OCI-LY3 (cell line): ENCODE results near the gene GRAMD2B.
"Not testable (repeated sequence)": the region's sequence is repeated elsewhere in the genome, so short reads cannot be mapped to it uniquely, and the experiment has no call there.

Experiments used
- H2AFZ ChIP-seq: fragments of 200-600, 300-600 bp; shearing (Covaris generic); 2 replicates; pipeline ENCODE4 v1.6.0; 2014; ENCODE audit warnings: antibody characterized with exemption, low read depth, low read length
- H3K27ac ChIP-seq: fragments of 200-600, 300-600 bp; sonication (generic); 2 replicates; pipeline ENCODE4 v1.5.1; 2014; ENCODE audit warnings: mild to moderate bottlenecking, low read length, moderate library complexity, mixed read lengths
- H3K27me3 ChIP-seq: fragments of 200-600, 300-600 bp; sonication (generic); 2 replicates; pipeline ENCODE4 v1.6.1; 2014; ENCODE audit warnings: low read depth, low read length, mixed read lengths
- H3K36me3 ChIP-seq: fragments of 200-600, 300-600 bp; sonication (generic); replicated peaks from 2 replicates; pipeline ENCODE3; 2014; ENCODE audit warnings: low read depth, low read length, mixed read lengths
- H3K4me1 ChIP-seq: fragments of 300-600, 200-600 bp; sonication (generic); 2 replicates; pipeline ENCODE4 v1.6.1; 2014; ENCODE audit warnings: low read length, mixed read lengths
- H3K4me2 ChIP-seq: fragments of 200-600, 300-600 bp; sonication (generic); 2 replicates; pipeline ENCODE4 v1.6.1; 2014; ENCODE audit warnings: low read length, mixed read lengths
- H3K4me3 ChIP-seq: fragments of 300-600, 200-600 bp; sonication (generic); 2 replicates; pipeline ENCODE4 v1.5.1; 2014; ENCODE audit warnings: antibody characterized with exemption, mild to moderate bottlenecking, low read length, moderate library complexity
- H3K79me2 ChIP-seq: fragments of 300-600, 200-600 bp; shearing (Covaris generic); 2 replicates; pipeline ENCODE4 v1.6.1; 2014; ENCODE audit warnings: mild to moderate bottlenecking, low read length, mixed read lengths
- H3K9ac ChIP-seq: fragments of 300-600, 200-600 bp; shearing (Covaris generic); 2 replicates; pipeline ENCODE4 v1.6.0; 2014; ENCODE audit warnings: mild to moderate bottlenecking, low read length, moderate library complexity
- H3K9me3 ChIP-seq: fragments of 200-600, 300-600 bp; shearing (Covaris generic); 2 replicates; pipeline ENCODE4 v1.6.1; 2014; ENCODE audit warnings: low read length, mixed read lengths; ENCODE audit not compliant: insufficient read depth
- H4K20me1 ChIP-seq: fragments of 200-600, 300-600 bp; sonication (generic); 2 replicates; pipeline ENCODE4 v1.6.1; 2016; ENCODE audit warnings: low read length, mixed read lengths; ENCODE audit not compliant: insufficient read depth
- CTCF ChIP-seq: fragments of 200-600, 300-600 bp; sonication (generic); IDR thresholded peaks from 2 replicates; pipeline ENCODE4 v1.5.1; 2014; ENCODE audit warnings: antibody characterized with exemption, low read length, low read depth
- EZH2phosphoT487 ChIP-seq: fragments of 200-600 bp; shearing (Covaris generic); IDR thresholded peaks from 2 replicates; pipeline ENCODE4 v1.6.1; 2018; ENCODE audit warnings: antibody characterized with exemption, mixed run types, low read depth

The GRAMD2B gene

DNA sequence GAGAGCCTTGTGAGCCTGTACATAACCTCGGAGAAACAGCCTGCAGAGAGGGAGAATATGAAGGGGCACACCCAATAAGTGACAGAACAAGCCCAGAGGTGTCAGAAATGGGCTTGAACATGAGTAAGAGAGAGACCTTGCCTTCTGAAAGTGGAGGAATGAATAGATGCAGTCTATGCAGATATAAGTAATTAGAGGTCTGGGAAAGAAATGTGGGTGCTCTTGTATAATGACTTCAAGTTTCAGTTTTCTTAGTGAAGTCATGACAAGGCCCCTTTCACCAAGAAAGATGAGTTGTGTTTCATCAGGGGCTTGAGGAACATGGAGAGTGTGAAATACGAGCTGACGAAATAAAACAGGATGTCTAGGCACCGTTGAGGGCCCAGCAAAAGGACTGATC lies 15.1 kb downstream of the GRAMD2B start:
- peaks cover 10% of the 10 kb centered on the region for H3K36me3 ChIP-seq
- no peaks in the 10 kb centered on the region for H4K20me1 ChIP-seq
- H3K79me2 ChIP-seq = no peaks in the 10 kb centered on the region
- TF ChIP-seq EZH2phosphoT487 (no peak), CTCF (no peak)
- H3K4me3 ChIP-seq = no peak overlapping the region
- peak overlapping the region; percentile 49 for H3K27ac ChIP-seq
- H3K4me1 ChIP-seq = peaks cover 26% of the 10 kb centered on the region
- H3K4me2 ChIP-seq = peak overlapping the region; percentile 41
- H3K27me3 ChIP-seq = no peaks in the 10 kb centered on the region
- no peak overlapping the region for H2AFZ ChIP-seq
- H3K9me3 ChIP-seq = peaks cover 6% of the 10 kb centered on the region; the same call in 1 of the 2 replicates
- H3K9ac ChIP-seq = no peak overlapping the region; the same call in 1 of the 2 replicates

- Histone ChIP-seq H3K9ac (no peak overlapping the region), H3K27me3 (no peaks in the 10 kb centered on the region), H3K4me1 (peaks cover 32% of the 10 kb centered on the region), H3K27ac (peak overlapping the region; percentile 49), H4K20me1 (no peaks in the 10 kb centered on the region), H3K36me3 (peaks cover 10% of the 10 kb centered on the region), H3K4me3 (no peak overlapping the region), H3K79me2 (no peaks in the 10 kb centered on the region), H3K9me3 (peaks cover 6% of the 10 kb centered on the region; the same call in 1 of the 2 replicates), H3K4me2 (peak overlapping the region; percentile 41), H2AFZ (no peak overlapping the region)
- TF ChIP-seq EZH2phosphoT487 (no peak), CTCF (no peak)
Observed at GRCh38 chr5:126438868-126439267, 15.7 kb downstream of the GRAMD2B start.

DNA sequence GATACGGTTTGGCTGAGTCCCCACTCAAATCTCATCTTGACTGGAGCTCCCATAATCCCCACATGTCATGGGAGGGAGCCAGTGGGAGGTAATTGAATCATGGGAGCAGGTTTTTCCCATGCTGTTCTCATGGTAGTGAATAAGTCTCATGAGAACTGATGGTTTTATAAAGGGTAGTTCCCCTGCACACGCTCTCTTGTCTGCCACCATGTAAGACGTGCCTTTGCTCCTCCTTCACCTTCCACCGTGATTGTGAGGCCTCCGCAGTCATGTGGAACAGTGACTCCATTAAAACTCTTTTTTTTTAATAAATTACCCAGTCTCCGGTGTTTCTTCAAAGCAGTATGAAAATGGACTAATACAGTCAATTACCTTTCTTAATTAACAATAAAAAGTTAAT lies 16.5 kb downstream of the GRAMD2B start:
- not testable (repeated sequence) for H3K9me3 ChIP-seq, H3K79me2 ChIP-seq, H3K27me3 ChIP-seq, H3K9ac ChIP-seq, H3K4me2 ChIP-seq, H4K20me1 ChIP-seq, H3K27ac ChIP-seq, H3K4me3 ChIP-seq, H2AFZ ChIP-seq
- Histone ChIP-seq H3K4me1 (peaks cover 39% of the 10 kb centered on the region), H3K36me3 (peaks cover 12% of the 10 kb centered on the region)

DNA sequence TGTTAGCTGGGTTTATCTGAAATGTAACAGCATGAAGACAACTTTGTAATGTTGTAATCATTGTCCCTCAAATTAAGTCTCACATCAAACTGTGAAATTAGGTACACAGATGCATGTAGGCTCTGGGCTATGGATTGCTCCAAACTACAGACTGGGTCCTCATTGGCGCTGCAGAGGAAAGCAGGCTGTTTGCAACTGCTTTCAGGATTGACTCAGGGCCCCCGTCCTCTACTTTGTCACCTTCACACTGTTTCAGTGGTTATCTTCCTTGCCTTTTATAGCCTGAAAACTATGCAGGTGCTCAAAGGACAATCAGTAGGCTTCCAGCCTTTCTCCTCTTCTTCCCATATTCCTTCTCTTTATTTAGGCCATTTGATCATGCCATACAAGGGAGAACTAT lies 18.0 kb downstream of the GRAMD2B start:
- no peak overlapping the region for H3K4me3 ChIP-seq
- no peaks in the 10 kb centered on the region for H4K20me1 ChIP-seq
- H3K9me3 ChIP-seq = peaks cover 6% of the 10 kb centered on the region; the same call in 1 of the 2 replicates
- no peak overlapping the region for H2AFZ ChIP-seq
- peaks cover 12% of the 10 kb centered on the region for H3K36me3 ChIP-seq
- no peak overlapping the region for H3K27ac ChIP-seq
- no peak overlapping the region for H3K9ac ChIP-seq
- peaks cover 50% of the 10 kb centered on the region for H3K4me1 ChIP-seq
- no peaks in the 10 kb centered on the region for H3K27me3 ChIP-seq
- TF ChIP-seq EZH2phosphoT487 (no peak), CTCF (no peak)
- no peaks in the 10 kb centered on the region for H3K79me2 ChIP-seq
- no peak overlapping the region for H3K4me2 ChIP-seq

DNA sequence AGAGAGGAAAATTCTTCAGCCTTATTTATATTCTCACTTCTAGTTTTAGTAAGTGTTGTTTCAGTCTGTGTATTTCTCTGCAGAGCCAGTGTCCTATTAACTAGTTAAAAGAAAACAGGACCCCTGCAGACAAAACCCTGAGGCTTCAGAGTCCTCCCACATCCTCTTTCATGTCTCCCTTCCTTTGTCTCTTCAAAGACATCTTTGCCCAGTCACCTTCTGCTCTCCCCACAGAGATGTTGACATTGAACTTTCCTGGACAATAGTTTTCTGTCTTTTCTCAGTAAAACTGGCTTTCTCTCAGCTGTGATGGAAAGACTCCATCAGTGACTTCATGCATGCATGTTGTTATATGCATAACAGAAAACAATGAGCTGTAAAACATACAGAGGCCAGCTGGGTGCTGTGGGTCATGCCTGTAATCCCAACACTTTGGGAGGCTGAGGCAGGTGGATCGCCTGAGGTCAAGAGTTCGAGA lies 20.2 kb downstream of the GRAMD2B start:
- Histone ChIP-seq H3K9me3 (peaks cover 6% of the 10 kb centered on the region; the same call in 1 of the 2 replicates), H3K9ac (no peak overlapping the region), H3K79me2 (no peaks in the 10 kb centered on the region), H3K4me1 (peaks cover 51% of the 10 kb centered on the region), H2AFZ (no peak overlapping the region), H3K27me3 (no peaks in the 10 kb centered on the region), H3K27ac (peak overlapping the region; percentile 54), H3K4me3 (no peak overlapping the region), H3K4me2 (peak overlapping the region; percentile 61), H4K20me1 (no peaks in the 10 kb centered on the region), H3K36me3 (peaks cover 12% of the 10 kb centered on the region)
- TF ChIP-seq EZH2phosphoT487 (no peak), CTCF (no peak)
